ENCODE measurements around the gene RGS21.

GRCh38 chr1:192284927-192285326, 31.9 kb upstream of the RGS21 start:
- TF ChIP-seq, protein P1, sequence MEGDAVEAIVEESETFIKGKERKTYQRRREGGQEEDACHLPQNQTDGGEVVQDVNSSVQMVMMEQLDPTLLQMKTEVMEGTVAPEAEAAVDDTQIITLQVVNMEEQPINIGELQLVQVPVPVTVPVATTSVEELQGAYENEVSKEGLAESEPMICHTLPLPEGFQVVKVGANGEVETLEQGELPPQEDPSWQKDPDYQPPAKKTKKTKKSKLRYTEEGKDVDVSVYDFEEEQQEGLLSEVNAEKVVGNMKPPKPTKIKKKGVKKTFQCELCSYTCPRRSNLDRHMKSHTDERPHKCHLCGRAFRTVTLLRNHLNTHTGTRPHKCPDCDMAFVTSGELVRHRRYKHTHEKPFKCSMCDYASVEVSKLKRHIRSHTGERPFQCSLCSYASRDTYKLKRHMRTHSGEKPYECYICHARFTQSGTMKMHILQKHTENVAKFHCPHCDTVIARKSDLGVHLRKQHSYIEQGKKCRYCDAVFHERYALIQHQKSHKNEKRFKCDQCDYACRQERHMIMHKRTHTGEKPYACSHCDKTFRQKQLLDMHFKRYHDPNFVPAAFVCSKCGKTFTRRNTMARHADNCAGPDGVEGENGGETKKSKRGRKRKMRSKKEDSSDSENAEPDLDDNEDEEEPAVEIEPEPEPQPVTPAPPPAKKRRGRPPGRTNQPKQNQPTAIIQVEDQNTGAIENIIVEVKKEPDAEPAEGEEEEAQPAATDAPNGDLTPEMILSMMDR (IDR thresholded peaks at IDR 0.05; ENCODE audit: poor library complexity, severe bottlenecking), result no peak
- TF ChIP-seq EP300 (conservative IDR thresholded peaks at IDR 0.05; ENCODE audit: poor library complexity, severe bottlenecking) (no peak), SMC3 (conservative IDR thresholded peaks at IDR 0.05; ENCODE audit: poor library complexity) (no peak), POLR2AphosphoS5 (IDR thresholded peaks at IDR 0.05) (no peak), EZH2 (IDR thresholded peaks at IDR 0.05; ENCODE audit: borderline replicate concordance, insufficient read depth, low read length, poor library complexity, severe bottlenecking) (no peak)

All from neural cell (in vitro differentiated cells).